ENCODE results near the gene ERC1.

- no peak for TF ChIP-seq CTCF (IDR thresholded peaks at IDR 0.05; ENCODE audit: poor library complexity)
- TF ChIP-seq EZH2 (IDR thresholded peaks at IDR 0.05; ENCODE audit: borderline replicate concordance), result no peak
- no peak for TF ChIP-seq EZH2phosphoT487 (IDR thresholded peaks at IDR 0.05; ENCODE audit: low read depth, severe bottlenecking, unreplicated experiment)
Observed at GRCh38 chr12:1395421-1395955, 404.5 kb downstream of the ERC1 start.

Data from hepatocyte (in vitro differentiated cells).